Prostate gland (tissue), 2 donors: ENCODE measurements around the gene RGMA.

Source experiments
- POLR2A ChIP-seq: fragments of 450-650 bp; IDR thresholded peaks from one replicate; pipeline ENCODE4 v1.6.1; 2016; ENCODE audit warnings: antibody characterized with exemption, mild to moderate bottlenecking
- POLR2AphosphoS5 ChIP-seq: sonication (generic); formaldehyde crosslinking; IDR thresholded peaks from one replicate; pipeline ENCODE4 v1.6.1; 2017; ENCODE audit warnings: antibody characterized with exemption
- TF ChIP-seq, protein P1 (sequence below), 4 experiments: fragments of 200-600 bp in 2 of 4; fragments of 450-650 bp in 2 of 4; sonication (generic) in 2 of 4; IDR thresholded peaks; 1 replicate in 3 of 4; 2 replicates in 1 of 4; pipeline ENCODE4 v1.5.1; 2016 to 2019; ENCODE audit warnings: antibody characterized with exemption in 4 of 4, mild to moderate bottlenecking in 2 of 4, moderate library complexity in 2 of 4

DNA sequence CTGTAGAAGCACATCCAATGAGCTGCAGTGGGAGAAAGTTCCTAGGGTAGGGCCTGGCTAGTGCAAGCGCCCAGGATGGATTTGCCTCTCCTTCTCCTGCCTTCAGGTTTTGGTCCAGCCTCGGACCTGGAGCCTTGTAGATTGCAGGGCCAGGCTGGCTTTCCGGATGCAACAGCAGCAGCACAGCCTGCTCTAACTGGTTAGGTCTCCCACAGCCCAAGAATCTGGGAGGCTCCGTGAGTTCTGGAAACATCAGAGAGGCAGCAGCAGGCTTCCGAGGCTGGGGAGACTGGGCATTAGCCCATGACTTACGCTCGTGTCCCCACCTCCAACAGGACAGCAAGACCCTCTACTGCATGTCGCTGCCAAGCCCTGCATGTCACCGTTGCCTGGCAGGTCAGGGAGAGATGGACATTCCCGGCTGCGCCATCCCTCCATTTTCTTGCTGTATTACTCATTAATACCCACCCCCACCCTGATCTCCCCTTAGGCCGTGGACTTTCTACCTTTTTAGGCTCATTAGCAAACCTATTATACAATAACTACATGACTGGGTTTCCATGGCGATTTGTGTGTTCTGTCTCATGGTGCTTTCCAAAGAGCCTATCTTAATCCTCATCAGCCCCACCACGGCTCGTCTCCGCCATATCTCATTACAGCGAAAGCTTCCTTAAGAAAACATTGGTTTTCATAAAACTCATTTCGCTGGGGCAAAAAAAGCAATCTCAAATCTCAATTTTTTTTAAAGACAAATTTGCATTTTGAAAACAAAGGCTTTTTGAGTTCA, 40.9 kb upstream of the RGMA start:
- TF ChIP-seq, protein P1, sequence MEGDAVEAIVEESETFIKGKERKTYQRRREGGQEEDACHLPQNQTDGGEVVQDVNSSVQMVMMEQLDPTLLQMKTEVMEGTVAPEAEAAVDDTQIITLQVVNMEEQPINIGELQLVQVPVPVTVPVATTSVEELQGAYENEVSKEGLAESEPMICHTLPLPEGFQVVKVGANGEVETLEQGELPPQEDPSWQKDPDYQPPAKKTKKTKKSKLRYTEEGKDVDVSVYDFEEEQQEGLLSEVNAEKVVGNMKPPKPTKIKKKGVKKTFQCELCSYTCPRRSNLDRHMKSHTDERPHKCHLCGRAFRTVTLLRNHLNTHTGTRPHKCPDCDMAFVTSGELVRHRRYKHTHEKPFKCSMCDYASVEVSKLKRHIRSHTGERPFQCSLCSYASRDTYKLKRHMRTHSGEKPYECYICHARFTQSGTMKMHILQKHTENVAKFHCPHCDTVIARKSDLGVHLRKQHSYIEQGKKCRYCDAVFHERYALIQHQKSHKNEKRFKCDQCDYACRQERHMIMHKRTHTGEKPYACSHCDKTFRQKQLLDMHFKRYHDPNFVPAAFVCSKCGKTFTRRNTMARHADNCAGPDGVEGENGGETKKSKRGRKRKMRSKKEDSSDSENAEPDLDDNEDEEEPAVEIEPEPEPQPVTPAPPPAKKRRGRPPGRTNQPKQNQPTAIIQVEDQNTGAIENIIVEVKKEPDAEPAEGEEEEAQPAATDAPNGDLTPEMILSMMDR (IDR thresholded peaks at IDR 0.05) = no peak
- TF ChIP-seq POLR2AphosphoS5 (no peak), POLR2A (no peak)
